AG20443 (cell line): Measurements from ENCODE around the gene CAPZA2.

Source experiments
- DNase-seq: peaks from one replicate; pipeline ENCODE4 v3.0.0; 2012; ENCODE audit warnings: low spot score, mixed read lengths

Gene CAPZA2

GRCh38 chr7:116862951-116863670 is 724 bp downstream of the CAPZA2 start:
- DNase-seq = peak; percentile 38

GRCh38 chr7:116863936-116864500 is 1.6 kb downstream of the CAPZA2 start:
- DNase-seq = no peak

GRCh38 chr7:116871061-116871700 is 8.8 kb downstream of the CAPZA2 start:
- no peak for DNase-seq

- no peak for DNase-seq
Measured at GRCh38 chr7:116872026-116872425, 9.6 kb downstream of the CAPZA2 start.

- DNase-seq = no peak
Measured at GRCh38 chr7:116873619-116874018, 11.2 kb downstream of the CAPZA2 start.

GRCh38 chr7:116876664-116877442 is 14.5 kb downstream of the CAPZA2 start:
- DNase-seq = no peak

- DNase-seq = no peak
Measured at GRCh38 chr7:116877443-116878217, 15.2 kb downstream of the CAPZA2 start.

- no peak for DNase-seq
Measured at GRCh38 chr7:116884691-116885090, 22.3 kb downstream of the CAPZA2 start.

- no peak for DNase-seq
Measured at GRCh38 chr7:116885724-116886123, 23.3 kb downstream of the CAPZA2 start.

GRCh38 chr7:116886543-116887156 is 24.3 kb downstream of the CAPZA2 start:
- DNase-seq = no peak

- no peak for DNase-seq
Measured at GRCh38 chr7:116888895-116889294, 26.5 kb downstream of the CAPZA2 start.

- DNase-seq = no peak
Measured at GRCh38 chr7:116895849-116896248, 33.5 kb downstream of the CAPZA2 start.

GRCh38 chr7:116897661-116898060 is 35.3 kb downstream of the CAPZA2 start:
- no peak for DNase-seq

GRCh38 chr7:116899308-116899707 is 36.9 kb downstream of the CAPZA2 start:
- no peak for DNase-seq

GRCh38 chr7:116901143-116901542 is 38.8 kb downstream of the CAPZA2 start:
- DNase-seq = no peak

GRCh38 chr7:116902867-116903266 is 40.5 kb downstream of the CAPZA2 start:
- no peak for DNase-seq

GRCh38 chr7:116906391-116906790 is 44.0 kb downstream of the CAPZA2 start:
- no peak for DNase-seq

- DNase-seq = no peak
Measured at GRCh38 chr7:116910383-116910782, 48.0 kb downstream of the CAPZA2 start.

- peak; percentile 22 for DNase-seq
Measured at GRCh38 chr7:116911801-116912200, 49.4 kb downstream of the CAPZA2 start.

- DNase-seq = no peak
Measured at GRCh38 chr7:116912269-116912909, 50.0 kb downstream of the CAPZA2 start.

GRCh38 chr7:116918704-116919103 is 56.3 kb downstream of the CAPZA2 start:
- no peak for DNase-seq
